Neural progenitor cell (in vitro differentiated cells): ENCODE measurements around the gene SIGLEC10.

Experiments used
- EZH2 ChIP-seq: fragments of 200-600 bp; sonication (generic); IDR thresholded peaks from 2 replicates; pipeline ENCODE4 v1.6.1; 2017; ENCODE audit warnings: antibody characterized with exemption, mild to moderate bottlenecking, moderate library complexity
- EZH2phosphoT487 ChIP-seq: fragments of 200-600 bp; sonication (generic); IDR thresholded peaks from 2 replicates; pipeline ENCODE4 v1.6.1; 2017; ENCODE audit warnings: antibody characterized with exemption
- TF ChIP-seq, protein P1 (sequence below): fragments of 200-600 bp; sonication (generic); IDR thresholded peaks from 2 replicates; pipeline ENCODE4 v1.5.1; 2017; ENCODE audit warnings: antibody characterized with exemption, mild to moderate bottlenecking

- TF ChIP-seq, protein P1, sequence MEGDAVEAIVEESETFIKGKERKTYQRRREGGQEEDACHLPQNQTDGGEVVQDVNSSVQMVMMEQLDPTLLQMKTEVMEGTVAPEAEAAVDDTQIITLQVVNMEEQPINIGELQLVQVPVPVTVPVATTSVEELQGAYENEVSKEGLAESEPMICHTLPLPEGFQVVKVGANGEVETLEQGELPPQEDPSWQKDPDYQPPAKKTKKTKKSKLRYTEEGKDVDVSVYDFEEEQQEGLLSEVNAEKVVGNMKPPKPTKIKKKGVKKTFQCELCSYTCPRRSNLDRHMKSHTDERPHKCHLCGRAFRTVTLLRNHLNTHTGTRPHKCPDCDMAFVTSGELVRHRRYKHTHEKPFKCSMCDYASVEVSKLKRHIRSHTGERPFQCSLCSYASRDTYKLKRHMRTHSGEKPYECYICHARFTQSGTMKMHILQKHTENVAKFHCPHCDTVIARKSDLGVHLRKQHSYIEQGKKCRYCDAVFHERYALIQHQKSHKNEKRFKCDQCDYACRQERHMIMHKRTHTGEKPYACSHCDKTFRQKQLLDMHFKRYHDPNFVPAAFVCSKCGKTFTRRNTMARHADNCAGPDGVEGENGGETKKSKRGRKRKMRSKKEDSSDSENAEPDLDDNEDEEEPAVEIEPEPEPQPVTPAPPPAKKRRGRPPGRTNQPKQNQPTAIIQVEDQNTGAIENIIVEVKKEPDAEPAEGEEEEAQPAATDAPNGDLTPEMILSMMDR, result no peak
- TF ChIP-seq EZH2 (no peak), EZH2phosphoT487 (no peak)
Observed at GRCh38 chr19:51368366-51369282, 48.8 kb downstream of the SIGLEC10 start, which contains the start of gene CLDND2.
